A549 (cell line): ENCODE measurements around the gene TUT7. TPM values are rescaled to one million over a fixed set of nuclear protein-coding genes. Genes with fewer than 3 reads are reported as not detected.

Source experiments
- ATAC-seq, 2 experiments: fragments of 200-7000 bp in 1 of 2; fragments of >200 bp in 1 of 2; cut with Nextera tagmentation in 1 of 2; cut with Tn5 transposase in 1 of 2; 3 replicates each; pipeline versions ENCODE4 v1.8.0 to v1.9.1; 2018 to 2020; ENCODE audit warnings: mild to moderate bottlenecking in 1 of 2, moderate library complexity in 1 of 2
- CTCF ChIA-PET: fragments of 300-600 bp; sonication (Branson Sonifier 250); formaldehyde crosslinking; extraction: SDS; loops from one replicate; lab custom pipeline; 2021; ENCODE audit warnings: antibody characterized with exemption, inconsistent platforms; lab: Yijun Ruan, JAX
- POLR2A ChIA-PET: fragments of 350-600 bp; formaldehyde crosslinking; extraction: SDS; loops from one replicate; lab custom pipeline; 2021; ENCODE audit warnings: antibody characterized with exemption, inconsistent platforms; lab: Yijun Ruan, JAX
- DNase-seq, 2 experiments: peaks; one replicate each; pipeline versions ENCODE4 v3.0.0 to v3.0.0-alpha.2; 2011 to 2016; ENCODE audit warnings: low read depth in 1 of 2, low spot score in 1 of 2
- FAIRE-seq: peaks from 2 replicates; lab custom pipeline; 2011; peaks lifted over from hg19 to GRCh38; lab: Jason Lieb, UNC
- H3K27ac ChIP-seq, 2 experiments: fragments of >200 bp; sonication (Bioruptor Twin); formaldehyde crosslinking; 3 replicates each; pipeline ENCODE4 v1.5.1; 2016 to 2017
- H3K4me1 ChIP-seq: fragments of >200 bp; sonication (Bioruptor Twin); formaldehyde crosslinking; 3 replicates; pipeline ENCODE4 v1.6.1; 2016
- H3K4me2 ChIP-seq: fragments of >200 bp; sonication (Bioruptor Twin); formaldehyde crosslinking; 3 replicates; pipeline ENCODE4 v1.6.1; 2016
- H3K4me3 ChIP-seq: fragments of >200 bp; sonication (Bioruptor Twin); formaldehyde crosslinking; 3 replicates; pipeline ENCODE4 v1.5.1; 2016
- H3K9me3 ChIP-seq: fragments of >200 bp; sonication (Bioruptor Twin); formaldehyde crosslinking; 3 replicates; pipeline ENCODE4 v1.6.1; 2016
- BHLHE40 ChIP-seq: IDR thresholded peaks from 2 replicates; pipeline ENCODE4 v1.6.1; 2012; ENCODE audit warnings: low read depth, low read length, inconsistent platforms
- CBX2 ChIP-seq: fragments of 200-600 bp; sonication (generic); IDR thresholded peaks from 2 replicates; pipeline ENCODE4 v1.6.1; 2016; ENCODE audit warnings: low read depth, mild to moderate bottlenecking, borderline replicate concordance
- CBX8 ChIP-seq: fragments of 200-600 bp; sonication (generic); IDR thresholded peaks from 2 replicates; pipeline ENCODE4 v1.6.1; 2016
- CEBPB ChIP-seq, 2 experiments: fragments of >200 bp in 1 of 2; sonication (Bioruptor Twin) in 1 of 2; formaldehyde crosslinking in 1 of 2; IDR thresholded peaks; 2 replicates each; pipeline ENCODE4 v1.6.1; 2012 to 2016
- CHD4 ChIP-seq: fragments of 200-600 bp; sonication (generic); IDR thresholded peaks from 2 replicates; pipeline ENCODE4 v1.6.1; 2016; ENCODE audit warnings: antibody characterized with exemption, mild to moderate bottlenecking, borderline replicate concordance
- E2F6 ChIP-seq: IDR thresholded peaks from 2 replicates; pipeline ENCODE4 v1.6.1; 2012; ENCODE audit warnings: low read depth, borderline replicate concordance
- ELK1 ChIP-seq: fragments of 150-350 bp; IDR thresholded peaks from 2 replicates; pipeline ENCODE4 v1.6.1; 2014; ENCODE audit warnings: low read depth, mild to moderate bottlenecking, low read length
- EP300 ChIP-seq, 2 experiments: fragments of >200 bp; sonication (Bioruptor Twin); formaldehyde crosslinking; IDR thresholded peaks; 2 replicates in 1 of 2; 3 replicates in 1 of 2; pipeline ENCODE4 v1.6.1; 2016 to 2017
- ESRRA ChIP-seq: fragments of 150-350 bp; IDR thresholded peaks from 2 replicates; pipeline ENCODE4 v1.6.1; 2014; ENCODE audit warnings: mild to moderate bottlenecking, low read length, borderline replicate concordance
- GATA3 ChIP-seq: IDR thresholded peaks from 2 replicates; pipeline ENCODE4 v1.6.1; 2012; ENCODE audit warnings: borderline replicate concordance
- HES2 ChIP-seq: fragments of >200 bp; sonication (Bioruptor Twin); formaldehyde crosslinking; IDR thresholded peaks from 2 replicates; pipeline ENCODE4 v1.6.1; 2016
- HEYL ChIP-seq: fragments of 250-450 bp; sonication (Bioruptor Pico); IDR thresholded peaks from 2 replicates; pipeline ENCODE4 v1.8.0; 2021; ENCODE audit warnings: mild to moderate bottlenecking, moderate library complexity
- HOXB5 ChIP-seq: fragments of 250-450 bp; sonication (Bioruptor Pico); IDR thresholded peaks from 2 replicates; pipeline ENCODE4 v1.5.0; 2020; ENCODE audit warnings: mild to moderate bottlenecking, moderate library complexity
- JUNB ChIP-seq: fragments of >200 bp; sonication (Bioruptor Twin); formaldehyde crosslinking; IDR thresholded peaks from 2 replicates; pipeline ENCODE4 v1.6.1; 2016
- KDM5A ChIP-seq: fragments of 200-600 bp; sonication (generic); IDR thresholded peaks from 2 replicates; pipeline ENCODE4 v1.6.1; 2016; ENCODE audit warnings: antibody characterized with exemption, mild to moderate bottlenecking
- MAZ ChIP-seq: fragments of 150-350 bp; IDR thresholded peaks from 2 replicates; pipeline ENCODE4 v1.6.1; 2014; ENCODE audit warnings: antibody characterized with exemption, low read depth, low read length, borderline replicate concordance
- NPAS2 ChIP-seq: fragments of 250-450 bp; sonication (Bioruptor Pico); IDR thresholded peaks from 2 replicates; pipeline ENCODE4 v1.8.0; 2022; ENCODE audit warnings: mild to moderate bottlenecking, moderate library complexity, borderline replicate concordance
- NR3C1 ChIP-seq: fragments of >200 bp; sonication (Bioruptor Twin); formaldehyde crosslinking; IDR thresholded peaks from 3 replicates; pipeline ENCODE4 v1.6.1; 2017
- RAD21 ChIP-seq, 2 experiments: fragments of >200 bp in 1 of 2; sonication (Bioruptor Twin) in 1 of 2; formaldehyde crosslinking in 1 of 2; IDR thresholded peaks in 1 of 2; conservative IDR thresholded peaks in 1 of 2; 2 replicates in 1 of 2; 3 replicates in 1 of 2; pipeline ENCODE4 v1.6.1; 2012 to 2018; ENCODE audit warnings: inconsistent platforms in 1 of 2
- RARB ChIP-seq: fragments of 250-450 bp; sonication (Bioruptor Pico); IDR thresholded peaks from 2 replicates; pipeline ENCODE4 v1.8.0; 2021; ENCODE audit warnings: mild to moderate bottlenecking, moderate library complexity
- SMC3 ChIP-seq: fragments of >200 bp; sonication (Bioruptor Twin); formaldehyde crosslinking; IDR thresholded peaks from 3 replicates; pipeline ENCODE4 v1.6.1; 2018; ENCODE audit warnings: inconsistent platforms
- TFCP2L1 ChIP-seq: fragments of 250-450 bp; sonication (Bioruptor Pico); IDR thresholded peaks from 2 replicates; pipeline ENCODE4 v1.5.0; 2021; ENCODE audit warnings: mild to moderate bottlenecking
- ZC3H11A ChIP-seq: fragments of 450-650 bp; IDR thresholded peaks from 2 replicates; pipeline ENCODE4 v1.6.1; 2014; ENCODE audit warnings: antibody characterized with exemption, mild to moderate bottlenecking
- ZFP36 ChIP-seq: fragments of 450-650 bp; IDR thresholded peaks from 2 replicates; pipeline ENCODE4 v1.6.1; 2014; ENCODE audit warnings: borderline replicate concordance; ENCODE audit not compliant: partially characterized antibody
- ZSCAN20 ChIP-seq: fragments of 250-450 bp; sonication (Bioruptor Pico); IDR thresholded peaks from 2 replicates; pipeline ENCODE4 v1.8.0; 2022; ENCODE audit warnings: mild to moderate bottlenecking, moderate library complexity
- WGBS: methylation state at CpG from one replicate; pipeline ENCODE4 v1.1.6; 2017; ENCODE audit errors: missing lambda C conversion rate; 5-methylcytosine and 5-hydroxymethylcytosine counted together
- polyA plus RNA-seq, 4 experiments: library from polyadenylated mRNA; depleted of rRNA in 3 of 4; stranded (reverse); fragments of >200 nt; fragmentation: RNase III in 1 of 4; extraction: RNeasy Plus Mini Kit Qiagen cat#74134 plus additional on column Dnase treatment in 1 of 4; gene quantifications; 2 replicates in 3 of 4; 3 replicates in 1 of 4; pipeline ENCODE4 v1.2.3, GENCODE V29; 2011 to 2017
- TF ChIP-seq, protein P1 (sequence below): IDR thresholded peaks from 2 replicates; pipeline ENCODE4 v1.6.1; 2012
- TF ChIP-seq, protein P2 (sequence below): fragments of 200-600 bp; sonication (generic); IDR thresholded peaks from 2 replicates; pipeline ENCODE4 v1.6.1; 2016; ENCODE audit warnings: antibody characterized with exemption, mild to moderate bottlenecking, moderate library complexity

Gene TUT7
- polyA plus RNA-seq, 2 of the 4 experiments (the other 2 are of a cell fraction) = 12.1 to 27.0 TPM

GRCh38 chr9:86322973-86323644 is 31.1 kb downstream of the TUT7 start:
- DNase-seq = no peak
- H3K9me3 ChIP-seq = no peaks in the 10 kb centered on the region
- no peak for TF ChIP-seq HEYL
- no peak for TF ChIP-seq HOXB5
- TF ChIP-seq NR3C1 = no peak
- TF ChIP-seq ZFP36 = no peak
- TF ChIP-seq MAZ = no peak
- TF ChIP-seq RAD21 (conservative IDR thresholded peaks at IDR 0.05 in 1 of 2, IDR thresholded peaks at IDR 0.05 in 1 of 2) = no peak
- no peak for TF ChIP-seq CBX8
- TF ChIP-seq CHD4 = no peak
- TF ChIP-seq, all 56 proteins: peak for 0
- CTCF ChIA-PET = interaction anchor here (0.5 kb wide), 1 partner anchor 1406 kb away, joined by 5 read pairs; no protein-coding TSS in a partner anchor
- FAIRE-seq = no peak
- no peak for ATAC-seq
- WGBS = 83% methylated on average over 8 of the region's 8 CpGs
- POLR2A ChIA-PET = no interaction called here
- Histone ChIP-seq H3K4me1 (peaks cover 22% of the 10 kb centered on the region; the same call in 2 of the 3 replicates), H3K4me3 (no peak overlapping the region), H3K4me2 (no peak overlapping the region), H3K27ac (peak overlapping the region in 1 of 2 experiments; percentile 33; a peak in 1 of 6 replicates)

DNA sequence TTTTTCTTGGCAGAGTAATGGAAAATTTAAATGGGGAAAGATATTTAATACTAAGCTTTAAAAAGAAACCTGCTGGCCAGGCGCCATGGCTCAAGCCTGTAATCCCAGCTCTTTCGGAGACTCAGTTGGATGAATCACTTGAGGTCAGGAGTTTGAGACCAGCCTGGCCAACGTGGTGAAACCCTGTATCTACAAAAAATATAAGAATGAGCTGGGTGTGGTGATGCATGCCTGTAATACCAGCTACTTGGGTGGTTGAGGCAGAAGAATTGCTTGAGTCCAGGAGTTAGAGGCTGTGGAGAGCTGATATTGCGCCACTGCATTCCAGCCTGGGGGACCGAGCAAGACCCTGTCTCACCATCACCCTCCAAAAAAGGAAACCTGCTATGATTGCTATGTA is 32.8 kb downstream of the TUT7 start:
- TF ChIP-seq CBX2 = no peak
- TF ChIP-seq GATA3 = peak; percentile 35; the same call in 1 of the 2 replicates
- TF ChIP-seq, protein P1, sequence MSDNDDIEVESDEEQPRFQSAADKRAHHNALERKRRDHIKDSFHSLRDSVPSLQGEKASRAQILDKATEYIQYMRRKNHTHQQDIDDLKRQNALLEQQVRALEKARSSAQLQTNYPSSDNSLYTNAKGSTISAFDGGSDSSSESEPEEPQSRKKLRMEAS = no peak
- no peak for TF ChIP-seq ZSCAN20 (CRISPR knock-in tag)
- TF ChIP-seq JUNB = peak; percentile 39; the same call in 1 of the 2 replicates
- TF ChIP-seq HOXB5 = no peak
- TF ChIP-seq ESRRA = no peak
- TF ChIP-seq ELK1 = no peak
- TF ChIP-seq, protein P2, sequence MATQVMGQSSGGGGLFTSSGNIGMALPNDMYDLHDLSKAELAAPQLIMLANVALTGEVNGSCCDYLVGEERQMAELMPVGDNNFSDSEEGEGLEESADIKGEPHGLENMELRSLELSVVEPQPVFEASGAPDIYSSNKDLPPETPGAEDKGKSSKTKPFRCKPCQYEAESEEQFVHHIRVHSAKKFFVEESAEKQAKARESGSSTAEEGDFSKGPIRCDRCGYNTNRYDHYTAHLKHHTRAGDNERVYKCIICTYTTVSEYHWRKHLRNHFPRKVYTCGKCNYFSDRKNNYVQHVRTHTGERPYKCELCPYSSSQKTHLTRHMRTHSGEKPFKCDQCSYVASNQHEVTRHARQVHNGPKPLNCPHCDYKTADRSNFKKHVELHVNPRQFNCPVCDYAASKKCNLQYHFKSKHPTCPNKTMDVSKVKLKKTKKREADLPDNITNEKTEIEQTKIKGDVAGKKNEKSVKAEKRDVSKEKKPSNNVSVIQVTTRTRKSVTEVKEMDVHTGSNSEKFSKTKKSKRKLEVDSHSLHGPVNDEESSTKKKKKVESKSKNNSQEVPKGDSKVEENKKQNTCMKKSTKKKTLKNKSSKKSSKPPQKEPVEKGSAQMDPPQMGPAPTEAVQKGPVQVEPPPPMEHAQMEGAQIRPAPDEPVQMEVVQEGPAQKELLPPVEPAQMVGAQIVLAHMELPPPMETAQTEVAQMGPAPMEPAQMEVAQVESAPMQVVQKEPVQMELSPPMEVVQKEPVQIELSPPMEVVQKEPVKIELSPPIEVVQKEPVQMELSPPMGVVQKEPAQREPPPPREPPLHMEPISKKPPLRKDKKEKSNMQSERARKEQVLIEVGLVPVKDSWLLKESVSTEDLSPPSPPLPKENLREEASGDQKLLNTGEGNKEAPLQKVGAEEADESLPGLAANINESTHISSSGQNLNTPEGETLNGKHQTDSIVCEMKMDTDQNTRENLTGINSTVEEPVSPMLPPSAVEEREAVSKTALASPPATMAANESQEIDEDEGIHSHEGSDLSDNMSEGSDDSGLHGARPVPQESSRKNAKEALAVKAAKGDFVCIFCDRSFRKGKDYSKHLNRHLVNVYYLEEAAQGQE = no peak
- TF ChIP-seq SMC3 = no peak
- TF ChIP-seq BHLHE40 = no peak
- no peak for TF ChIP-seq KDM5A
- TF ChIP-seq TFCP2L1 (CRISPR knock-in tag) = no peak
- no peak for TF ChIP-seq MAZ
- TF ChIP-seq NPAS2 (CRISPR knock-in tag) = no peak
- TF ChIP-seq HES2 = no peak
- TF ChIP-seq EP300 (IDR thresholded peaks at IDR 0.05) = peak; percentile 25 to 69; a peak in 2 of 5 replicates
- no peak for TF ChIP-seq ZC3H11A
- TF ChIP-seq RARB = no peak
- TF ChIP-seq CEBPB (IDR thresholded peaks at IDR 0.05) = peak; percentile 52 to 78; a peak in 3 of 4 replicates
- no peak for TF ChIP-seq E2F6
- 58% methylated on average over 5 of the region's 5 CpGs for WGBS
- ChIA-PET POLR2A (interaction anchor here (0.5 to 1.2 kb wide), 4 partner anchors 26 to 230 kb away, joined by 3 to 4 read pairs (median 4); partner anchors contain the start of gene ISCA1), CTCF (interaction anchor here (0.6 to 2.0 kb wide), 4 partner anchors 63 to 1855 kb away, joined by 3 to 4 read pairs (median 4); no protein-coding TSS in a partner anchor)
- Histone ChIP-seq H3K27ac (peak overlapping the region; percentile 45 to 75; a peak in 4 of 6 replicates), H3K4me1 (peaks cover 22% of the 10 kb centered on the region; the same call in 2 of the 3 replicates), H3K9me3 (no peaks in the 10 kb centered on the region), H3K4me2 (no peak overlapping the region), H3K4me3 (no peak overlapping the region)
- peak in 1 of 2 experiments; percentile 64 for DNase-seq
- ATAC-seq = peak; percentile 45 to 83; a peak in 4 of 6 replicates
- no peak for FAIRE-seq
